GM21723 (cell line): ENCODE measurements around the gene EDEM1.

Source experiments
- ATAC-seq: cut with Tn5 transposase; IDR thresholded peaks from one replicate; pipeline ENCODE4 v1.9.1; 2021; ENCODE audit warnings: mild to moderate bottlenecking, moderate library complexity; ENCODE audit not compliant: unreplicated experiment

The EDEM1 gene

GRCh38 chr3:5264093-5264600, 76.6 kb downstream of the EDEM1 start:
- ATAC-seq = no peak

- ATAC-seq = no peak
These were observed 77.6 kb downstream of the EDEM1 start for GRCh38 chr3:5264896-5265770.

- no peak for ATAC-seq
These were observed 79.7 kb downstream of the EDEM1 start for GRCh38 chr3:5267252-5267651.

- ATAC-seq = no peak
These were observed 80.4 kb downstream of the EDEM1 start for GRCh38 chr3:5267889-5268288.
